Vagina (tissue), 2 donors: ENCODE data around the gene UAP1.

Experiments used
- POLR2A ChIP-seq, 2 donors: fragments of 450-650 bp; IDR thresholded peaks; one replicate each; pipeline ENCODE4 v1.6.1; 2017; ENCODE audit warnings: antibody characterized with exemption in 2 of 2, mild to moderate bottlenecking in 2 of 2, moderate library complexity in 2 of 2
- POLR2AphosphoS5 ChIP-seq, 2 donors: sonication (generic); formaldehyde crosslinking; IDR thresholded peaks; one replicate each; pipeline ENCODE4 v1.9.0; 2017; ENCODE audit warnings: antibody characterized with exemption in 2 of 2, mild to moderate bottlenecking in 2 of 2, low read depth in 1 of 2; ENCODE audit not compliant: insufficient read depth in 1 of 2
- TF ChIP-seq, protein P1 (sequence below), 3 experiments: fragments of 450-650 bp in 2 of 3; fragments of 200-600 bp in 1 of 3; sonication (generic) in 1 of 3; IDR thresholded peaks; one replicate each; pipeline ENCODE4 v1.5.1; 2017 to 2019; ENCODE audit warnings: antibody characterized with exemption in 3 of 3, mild to moderate bottlenecking in 2 of 3, moderate library complexity in 2 of 3

DNA sequence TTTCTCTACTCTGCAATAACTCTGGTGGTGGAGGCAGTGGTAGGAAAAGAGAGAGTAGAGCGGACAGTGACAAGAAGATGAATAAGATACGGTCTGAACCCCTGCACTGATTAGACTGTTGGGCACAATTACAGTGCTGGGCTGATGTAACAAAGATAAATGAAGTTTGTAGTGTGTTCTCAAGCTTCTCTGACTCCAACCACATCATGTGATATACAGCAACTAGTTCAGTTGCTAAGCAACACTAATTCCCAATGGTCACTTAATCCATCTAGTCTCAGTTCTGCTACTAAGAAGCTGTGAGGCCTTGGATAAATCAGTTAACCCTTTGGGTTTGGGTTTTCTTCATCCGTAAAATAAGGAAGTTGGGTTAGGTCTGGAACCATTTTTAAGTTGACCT lies 88.1 kb downstream of the UAP1 start:
- TF ChIP-seq, protein P1, sequence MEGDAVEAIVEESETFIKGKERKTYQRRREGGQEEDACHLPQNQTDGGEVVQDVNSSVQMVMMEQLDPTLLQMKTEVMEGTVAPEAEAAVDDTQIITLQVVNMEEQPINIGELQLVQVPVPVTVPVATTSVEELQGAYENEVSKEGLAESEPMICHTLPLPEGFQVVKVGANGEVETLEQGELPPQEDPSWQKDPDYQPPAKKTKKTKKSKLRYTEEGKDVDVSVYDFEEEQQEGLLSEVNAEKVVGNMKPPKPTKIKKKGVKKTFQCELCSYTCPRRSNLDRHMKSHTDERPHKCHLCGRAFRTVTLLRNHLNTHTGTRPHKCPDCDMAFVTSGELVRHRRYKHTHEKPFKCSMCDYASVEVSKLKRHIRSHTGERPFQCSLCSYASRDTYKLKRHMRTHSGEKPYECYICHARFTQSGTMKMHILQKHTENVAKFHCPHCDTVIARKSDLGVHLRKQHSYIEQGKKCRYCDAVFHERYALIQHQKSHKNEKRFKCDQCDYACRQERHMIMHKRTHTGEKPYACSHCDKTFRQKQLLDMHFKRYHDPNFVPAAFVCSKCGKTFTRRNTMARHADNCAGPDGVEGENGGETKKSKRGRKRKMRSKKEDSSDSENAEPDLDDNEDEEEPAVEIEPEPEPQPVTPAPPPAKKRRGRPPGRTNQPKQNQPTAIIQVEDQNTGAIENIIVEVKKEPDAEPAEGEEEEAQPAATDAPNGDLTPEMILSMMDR (IDR thresholded peaks at IDR 0.05), result no peak
- TF ChIP-seq POLR2AphosphoS5 (IDR thresholded peaks at IDR 0.05; ENCODE audit: insufficient read depth in 1 of 2, low read depth in 1 of 2) (no peak), POLR2A (IDR thresholded peaks at IDR 0.05) (no peak)
